ENCODE data around the gene TRIM15.

TRIM15 gene

DNA sequence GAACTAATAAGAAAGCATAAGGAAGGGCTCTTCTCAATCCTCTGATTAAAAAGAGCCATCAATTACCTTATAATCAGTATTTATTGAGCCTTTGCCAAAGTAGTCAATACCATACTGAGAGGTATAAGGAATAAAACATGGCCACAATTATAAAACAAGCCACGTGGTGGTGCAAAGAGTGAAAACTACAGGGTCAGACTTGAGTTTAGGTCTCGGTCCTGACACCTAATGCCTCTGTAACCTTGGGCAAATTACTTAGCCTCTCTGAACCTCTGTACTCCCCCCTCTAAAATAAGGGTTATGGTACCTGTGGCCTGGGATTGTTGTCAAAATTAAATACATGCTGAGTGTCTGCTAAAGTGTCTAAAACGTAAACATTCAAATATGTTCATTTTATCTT, 14.1 kb upstream of the TRIM15 start:
- H3K4me1 ChIP-seq (ENCODE audit: insufficient read depth, low read length) = peaks cover 6% of the 10 kb centered on the region; the same call in 1 of the 2 replicates
- no peak overlapping the region for H3K4me3 ChIP-seq (ENCODE audit: low read length)
- 66% methylated on average over 2 of the region's 3 CpGs for WGBS
- H3K9ac ChIP-seq (ENCODE audit: low read depth, low read length) = no peak overlapping the region
- H3K36me3 ChIP-seq (ENCODE audit: insufficient read depth, low read length) = no peaks in the 10 kb centered on the region
- H3K27ac ChIP-seq (ENCODE audit: low read depth, low read length) = no peak overlapping the region
- peaks cover 5% of the 10 kb centered on the region; the same call in 1 of the 2 replicates for H3K27me3 ChIP-seq (ENCODE audit: insufficient read depth, low read length)
- no peaks in the 10 kb centered on the region for H3K9me3 ChIP-seq (ENCODE audit: insufficient read depth, low read depth, low read length)

GRCh38 chr6:30149858-30150550, 13.3 kb upstream of the TRIM15 start:
- Histone ChIP-seq H3K4me3 (ENCODE audit: low read length) (no peak overlapping the region), H3K9me3 (ENCODE audit: insufficient read depth, low read depth, low read length) (no peaks in the 10 kb centered on the region), H3K36me3 (ENCODE audit: insufficient read depth, low read length) (no peaks in the 10 kb centered on the region), H3K27me3 (ENCODE audit: insufficient read depth, low read length) (peaks cover 5% of the 10 kb centered on the region; the same call in 1 of the 2 replicates), H3K27ac (ENCODE audit: low read depth, low read length) (no peak overlapping the region), H3K4me1 (ENCODE audit: insufficient read depth, low read length) (peaks cover 6% of the 10 kb centered on the region; the same call in 1 of the 2 replicates), H3K9ac (ENCODE audit: low read depth, low read length) (no peak overlapping the region)
- 88% methylated on average over 7 of the region's 7 CpGs for WGBS

DNA sequence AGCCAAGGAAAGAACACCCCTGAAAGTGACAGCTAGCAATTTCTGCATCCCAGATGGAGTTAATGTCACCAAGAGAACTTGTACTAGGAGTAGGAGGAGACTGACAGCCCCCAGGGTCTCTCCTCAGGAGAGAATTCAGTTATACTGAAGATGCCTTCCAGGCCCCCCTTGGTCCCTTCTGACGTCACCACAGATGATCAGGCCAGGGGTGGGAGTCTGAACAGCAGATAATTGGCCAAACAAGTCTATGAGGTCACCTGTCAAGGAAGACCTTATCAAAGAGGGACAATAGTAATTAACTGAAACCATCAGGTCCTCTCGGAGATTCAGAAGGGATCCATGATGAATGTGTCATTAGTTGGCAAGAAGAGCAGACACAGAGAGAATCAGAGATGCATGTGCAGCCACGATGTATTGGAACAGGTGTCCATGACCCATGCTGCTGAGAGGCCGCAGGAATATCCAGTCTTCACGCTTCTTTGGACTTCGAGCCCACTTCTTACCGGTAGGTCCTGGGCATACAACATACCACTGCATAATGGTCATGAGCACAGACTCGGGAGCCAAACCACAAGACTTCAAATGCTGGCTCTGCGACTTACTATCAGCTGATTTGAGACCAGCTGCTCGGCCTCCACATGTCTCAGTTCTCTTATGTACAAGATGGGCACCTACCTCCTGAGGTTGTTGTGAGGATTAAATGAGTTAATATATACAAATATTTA, 12.5 kb upstream of the TRIM15 start:
- Histone ChIP-seq H3K4me1 (ENCODE audit: insufficient read depth, low read length) (peaks cover 3% of the 10 kb centered on the region; the same call in 1 of the 2 replicates), H3K27me3 (ENCODE audit: insufficient read depth, low read length) (peaks cover 5% of the 10 kb centered on the region; the same call in 1 of the 2 replicates), H3K9me3 (ENCODE audit: insufficient read depth, low read depth, low read length) (no peaks in the 10 kb centered on the region), H3K9ac (ENCODE audit: low read depth, low read length) (no peak overlapping the region), H3K36me3 (ENCODE audit: insufficient read depth, low read length) (no peaks in the 10 kb centered on the region), H3K4me3 (ENCODE audit: low read length) (no peak overlapping the region), H3K27ac (ENCODE audit: low read depth, low read length) (no peak overlapping the region)
- WGBS = 91% methylated on average over 10 of the region's 10 CpGs

- WGBS = 92% methylated on average over 3 of the region's 3 CpGs
Measured at GRCh38 chr6:30151580-30151979, 11.8 kb upstream of the TRIM15 start.

DNA sequence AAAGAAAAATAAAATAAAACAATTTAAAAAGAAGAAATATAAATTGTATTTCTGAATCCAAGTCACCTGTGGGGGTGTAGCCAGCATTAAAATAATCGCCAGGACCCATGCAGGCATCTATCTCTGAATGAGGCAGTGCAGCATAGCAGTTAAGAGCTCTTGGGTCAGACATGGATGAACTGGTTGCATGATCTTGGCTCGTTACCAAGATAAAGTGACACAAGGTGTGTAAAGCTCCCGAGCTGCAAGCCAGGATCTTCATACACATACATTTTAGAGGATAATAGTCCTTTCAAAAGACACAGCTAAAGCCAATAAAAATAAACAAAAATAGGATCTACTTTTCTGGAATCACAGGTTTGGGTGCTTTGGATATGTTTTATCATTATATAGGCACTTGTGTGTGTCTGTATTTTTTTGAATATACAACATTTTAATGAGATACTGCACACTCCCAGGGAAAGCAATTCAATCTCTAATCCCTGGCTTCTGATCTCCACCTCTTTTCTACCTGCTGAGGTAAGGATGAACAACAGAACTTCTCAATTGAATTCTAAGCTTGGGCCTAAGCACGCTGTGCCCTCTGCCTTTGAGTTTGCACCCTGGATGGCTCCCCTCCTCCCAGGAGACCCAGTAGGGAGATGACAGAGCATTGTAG, 11.2 kb upstream of the TRIM15 start:
- no peaks in the 10 kb centered on the region for H3K9me3 ChIP-seq (ENCODE audit: insufficient read depth, low read depth, low read length)
- no peaks in the 10 kb centered on the region for H3K4me1 ChIP-seq (ENCODE audit: insufficient read depth, low read length)
- H3K27ac ChIP-seq (ENCODE audit: low read depth, low read length) = no peak overlapping the region
- no peak overlapping the region for H3K4me3 ChIP-seq (ENCODE audit: low read length)
- no peak overlapping the region for H3K9ac ChIP-seq (ENCODE audit: low read depth, low read length)
- peaks cover 5% of the 10 kb centered on the region; the same call in 1 of the 2 replicates for H3K27me3 ChIP-seq (ENCODE audit: insufficient read depth, low read length)
- WGBS = 80% methylated on average over 4 of the region's 4 CpGs
- no peaks in the 10 kb centered on the region for H3K36me3 ChIP-seq (ENCODE audit: insufficient read depth, low read length)

More at GRCh38 chr6:30151580-30151979, 11.8 kb upstream of the TRIM15 start:
- Histone ChIP-seq H3K27me3 (ENCODE audit: insufficient read depth, low read length) (peaks cover 5% of the 10 kb centered on the region; the same call in 1 of the 2 replicates), H3K36me3 (ENCODE audit: insufficient read depth, low read length) (no peaks in the 10 kb centered on the region), H3K27ac (ENCODE audit: low read depth, low read length) (no peak overlapping the region), H3K4me1 (ENCODE audit: insufficient read depth, low read length) (no peaks in the 10 kb centered on the region), H3K4me3 (ENCODE audit: low read length) (no peak overlapping the region), H3K9ac (ENCODE audit: low read depth, low read length) (no peak overlapping the region), H3K9me3 (ENCODE audit: insufficient read depth, low read depth, low read length) (no peaks in the 10 kb centered on the region)

GRCh38 chr6:30152910-30153610, 10.3 kb upstream of the TRIM15 start:
- peaks cover 8% of the 10 kb centered on the region; the same call in 1 of the 2 replicates for H3K27me3 ChIP-seq (ENCODE audit: insufficient read depth, low read length)
- H3K9me3 ChIP-seq (ENCODE audit: insufficient read depth, low read depth, low read length) = no peaks in the 10 kb centered on the region
- H3K27ac ChIP-seq (ENCODE audit: low read depth, low read length) = no peak overlapping the region
- no peak overlapping the region for H3K4me3 ChIP-seq (ENCODE audit: low read length)
- H3K4me1 ChIP-seq (ENCODE audit: insufficient read depth, low read length) = no peaks in the 10 kb centered on the region
- H3K9ac ChIP-seq (ENCODE audit: low read depth, low read length) = no peak overlapping the region
- no peaks in the 10 kb centered on the region for H3K36me3 ChIP-seq (ENCODE audit: insufficient read depth, low read length)
- WGBS = 94% methylated on average over 3 of the region's 3 CpGs

GRCh38 chr6:30154061-30154460, 9.3 kb upstream of the TRIM15 start:
- H3K27ac ChIP-seq (ENCODE audit: low read depth, low read length) = no peak overlapping the region
- H3K27me3 ChIP-seq (ENCODE audit: insufficient read depth, low read length) = peaks cover 14% of the 10 kb centered on the region
- H3K9me3 ChIP-seq (ENCODE audit: insufficient read depth, low read depth, low read length) = no peaks in the 10 kb centered on the region
- 92% methylated on average over 17 of the region's 17 CpGs for WGBS
- H3K9ac ChIP-seq (ENCODE audit: low read depth, low read length) = no peak overlapping the region
- H3K36me3 ChIP-seq (ENCODE audit: insufficient read depth, low read length) = no peaks in the 10 kb centered on the region
- no peaks in the 10 kb centered on the region for H3K4me1 ChIP-seq (ENCODE audit: insufficient read depth, low read length)
- H3K4me3 ChIP-seq (ENCODE audit: low read length) = no peak overlapping the region

DNA sequence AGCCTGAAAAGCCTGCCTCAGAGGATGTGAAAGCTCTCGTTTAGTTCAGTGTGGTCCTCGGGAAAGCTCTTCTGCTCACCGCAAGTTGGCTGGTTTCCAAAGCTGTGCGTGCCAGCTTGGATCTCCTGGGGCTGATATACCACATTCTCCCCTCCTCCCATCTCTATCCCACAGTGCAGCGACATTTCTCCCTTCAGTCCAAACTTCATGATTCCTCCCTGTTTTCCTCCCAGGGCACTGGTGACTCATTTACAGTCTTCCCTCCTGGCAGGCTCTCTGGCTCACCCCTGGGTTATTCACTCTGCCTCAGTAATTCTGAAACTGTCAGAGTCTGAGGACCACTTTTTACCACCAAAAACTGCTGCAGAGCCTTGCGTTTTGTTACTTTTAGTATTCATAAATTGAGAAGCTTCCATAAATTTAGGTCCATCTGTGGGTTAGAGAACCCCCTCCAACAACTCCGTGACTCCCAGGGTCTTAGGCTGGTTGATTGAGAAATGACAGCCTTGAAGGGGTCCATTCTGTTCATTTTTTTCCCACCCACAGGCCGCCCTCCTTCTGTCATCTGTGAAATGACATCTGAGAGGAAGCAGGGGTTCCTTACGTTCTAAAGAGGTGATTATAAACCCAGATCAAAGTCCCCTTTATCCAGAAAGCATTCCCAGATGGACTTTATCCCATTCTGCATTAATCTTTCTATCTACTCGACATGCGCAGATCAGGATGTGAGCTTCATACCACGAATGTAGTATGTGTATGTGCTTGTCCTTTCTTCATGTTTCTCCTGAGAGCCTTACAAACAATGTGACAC, 8.4 kb upstream of the TRIM15 start:
- Histone ChIP-seq H3K9ac (ENCODE audit: low read depth, low read length) (no peak overlapping the region), H3K27me3 (ENCODE audit: insufficient read depth, low read length) (peaks cover 18% of the 10 kb centered on the region), H3K27ac (ENCODE audit: low read depth, low read length) (no peak overlapping the region), H3K36me3 (ENCODE audit: insufficient read depth, low read length) (no peaks in the 10 kb centered on the region), H3K9me3 (ENCODE audit: insufficient read depth, low read depth, low read length) (no peaks in the 10 kb centered on the region), H3K4me3 (ENCODE audit: low read length) (no peak overlapping the region), H3K4me1 (ENCODE audit: insufficient read depth, low read length) (no peaks in the 10 kb centered on the region)
- 87% methylated on average over 10 of the region's 12 CpGs for WGBS

- Histone ChIP-seq H3K9me3 (ENCODE audit: insufficient read depth, low read depth, low read length) (no peaks in the 10 kb centered on the region), H3K4me1 (ENCODE audit: insufficient read depth, low read length) (no peaks in the 10 kb centered on the region), H3K27me3 (ENCODE audit: insufficient read depth, low read length) (peaks cover 18% of the 10 kb centered on the region), H3K27ac (ENCODE audit: low read depth, low read length) (no peak overlapping the region), H3K4me3 (ENCODE audit: low read length) (no peak overlapping the region), H3K9ac (ENCODE audit: low read depth, low read length) (no peak overlapping the region), H3K36me3 (ENCODE audit: insufficient read depth, low read length) (no peaks in the 10 kb centered on the region)
- WGBS = 100% methylated on average over 2 of the region's 2 CpGs
Measured at GRCh38 chr6:30155520-30156261, 7.7 kb upstream of the TRIM15 start.

DNA sequence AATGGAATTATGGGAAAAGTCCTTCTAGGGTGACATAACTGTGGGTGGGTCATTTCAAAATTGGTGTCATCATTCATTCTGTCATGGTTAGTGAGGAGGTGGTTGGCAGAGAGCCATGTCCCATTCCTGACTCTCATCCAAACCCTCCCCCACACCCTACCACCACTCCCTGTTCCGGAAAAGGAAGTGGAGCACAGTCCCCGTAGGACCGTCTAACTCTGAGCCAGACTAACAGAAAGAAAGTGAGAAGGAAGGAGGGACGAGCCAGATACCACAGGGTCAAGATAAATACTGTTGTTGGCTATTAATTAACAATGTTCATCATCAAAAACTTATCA, 7.1 kb upstream of the TRIM15 start:
- Histone ChIP-seq H3K36me3 (ENCODE audit: insufficient read depth, low read length) (no peaks in the 10 kb centered on the region), H3K27ac (ENCODE audit: low read depth, low read length) (no peak overlapping the region), H3K27me3 (ENCODE audit: insufficient read depth, low read length) (peaks cover 18% of the 10 kb centered on the region), H3K4me3 (ENCODE audit: low read length) (no peak overlapping the region), H3K9me3 (ENCODE audit: insufficient read depth, low read depth, low read length) (no peaks in the 10 kb centered on the region), H3K9ac (ENCODE audit: low read depth, low read length) (no peak overlapping the region), H3K4me1 (ENCODE audit: insufficient read depth, low read length) (no peaks in the 10 kb centered on the region)
- 86% methylated on average over 3 of the region's 4 CpGs for WGBS

Measured in HUES64 (cell line).